Measurements from ENCODE around the gene POLR3H. TPM values are rescaled to one million over a fixed set of nuclear protein-coding genes. Genes with fewer than 3 reads are reported as not detected.

Gene POLR3H
- total and polyA plus RNA-seq, 10 of the 15 experiments (the other 5 are each of a cell fraction or from before 2014, with no cell fraction given) = 3.5 to 62.7 (median 24.6) TPM

- Histone ChIP-seq H3K9me3 (replicated peaks; ENCODE audit: control insufficient read depth, insufficient read depth, low read length) (no peaks in the 10 kb centered on the region), H3K79me2 (ENCODE audit: control insufficient read depth, insufficient read depth, low read length) (no peaks in the 10 kb centered on the region), H3K4me3 (no peak overlapping the region), H3K27ac (ENCODE audit: control insufficient read depth, insufficient read depth) (no peak overlapping the region), H3K27me3 (replicated peaks in 1 of 2; ENCODE audit: control insufficient read depth in 2 of 2, insufficient read depth in 2 of 2, low read length in 1 of 2) (no peaks in the 10 kb centered on the region), H3K4me2 (ENCODE audit: control insufficient read depth, insufficient read depth) (no peak overlapping the region), H3K4me1 (ENCODE audit: control insufficient read depth, insufficient read depth, low read length) (no peaks in the 10 kb centered on the region), H3K9ac (ENCODE audit: control insufficient read depth, insufficient read depth, low read length) (no peak overlapping the region), H4K20me1 (ENCODE audit: control insufficient read depth, insufficient read depth) (no peaks in the 10 kb centered on the region; the same call in 1 of the 2 replicates), H3K36me3 (ENCODE audit: control insufficient read depth in 2 of 2, insufficient read depth in 2 of 2, low read length in 1 of 2) (peaks cover 51 to 66% of the 10 kb centered on the region in 2 experiments), H2AFZ (ENCODE audit: control insufficient read depth, low read depth, low read length) (no peak overlapping the region)
- ChIA-PET POLR2A (no interaction called here), RAD21 (ENCODE audit: unreplicated experiment) (interaction anchor here (0.6 to 3.4 kb wide), 4 partner anchors 10 to 124 kb away, joined by 3 to 46 read pairs (median 3); partner anchors contain the start of gene TOB2), SMC1A (ENCODE audit: uncharacterized antibody, unreplicated experiment) (interaction anchor here (0.6 to 3.4 kb wide), 5 partner anchors 62 to 129 kb away, joined by 3 to 27 read pairs (median 3); partner anchors contain the start of gene PMM1), CTCF (interaction anchor here (0.7 to 7.3 kb wide), 15 partner anchors 9 to 131 kb away, joined by 3 to 105 read pairs (median 4); partner anchors contain the start of genes ACO2, DESI1, PHF5A and PMM1)
- ATAC-seq (peak; percentile 81), FAIRE-seq (no peak), DNase-seq (ENCODE audit: low read depth, low spot score) (no peak)
- intact Hi-C loops (cut with micrococcal nuclease; ENCODE audit: unreplicated experiment) = no loop called here
- BruUV-seq (replicated peaks) = no TSS peak
- WGBS (ENCODE audit: insufficient coverage, insufficient replicate concordance, low lambda C conversion rate, missing lambda C conversion rate) = 72% methylated on average over 32 of the region's 32 CpGs
- in situ Hi-C loops (cut with MboI) = no loop called here
- TF ChIP-seq TARDBP (IDR thresholded peaks at IDR 0.05; ENCODE audit: borderline replicate concordance) (no peak), ZNF217 (IDR thresholded peaks at IDR 0.05) (no peak), CREB1 (IDR thresholded peaks at IDR 0.05; ENCODE audit: low read depth) (no peak; the same call in 1 of the 2 replicates), RAD21 (IDR thresholded peaks at IDR 0.05; ENCODE audit: insufficient read depth, low read depth, low read length) (peak; percentile 70), NRF1 (conservative IDR thresholded peaks at IDR 0.05; ENCODE audit: low read depth, low read length) (no peak), BCLAF1 (IDR thresholded peaks at IDR 0.05) (no peak), POLR2A (IDR thresholded peaks at IDR 0.05; ENCODE audit: low read depth, low read length) (peak; percentile 52; the same call in 1 of the 2 replicates), SPI1 (IDR thresholded peaks at IDR 0.05; ENCODE audit: borderline replicate concordance, insufficient read depth, low read depth, low read length) (no peak), TBL1XR1 (IDR thresholded peaks at IDR 0.05; ENCODE audit: low read depth, low read length) (no peak), POLR2AphosphoS5 (IDR thresholded peaks at IDR 0.05; ENCODE audit: low read length) (0 out of 2 replicates have a peak, but pooled peaks have one; percentile 71), FOXK2 (IDR thresholded peaks at IDR 0.05) (no peak), EP300 (IDR thresholded peaks at IDR 0.05; ENCODE audit: borderline replicate concordance in 1 of 2, control insufficient read depth in 1 of 2, low read depth in 2 of 2, low read length in 2 of 2) (no peak), YY1 (IDR thresholded peaks at IDR 0.05; ENCODE audit: low read depth, low read length) (peak; percentile 33; the same call in 1 of the 2 replicates), BCL11A (IDR thresholded peaks at IDR 0.05; ENCODE audit: low read depth, low read length) (no peak), SREBF1 (IDR thresholded peaks at IDR 0.05; ENCODE audit: low read length) (no peak), ATF7 (IDR thresholded peaks at IDR 0.05; ENCODE audit: low read depth) (no peak), ZBED1 (IDR thresholded peaks at IDR 0.05; ENCODE audit: borderline replicate concordance) (no peak), FOXM1 (IDR thresholded peaks at IDR 0.05; ENCODE audit: low read depth, low read length) (0 out of 2 replicates have a peak, but pooled peaks have one; percentile 45), TCF3 (IDR thresholded peaks at IDR 0.05; ENCODE audit: borderline replicate concordance, insufficient read depth, low read depth, low read length) (no peak), TAF1 (IDR thresholded peaks at IDR 0.05; ENCODE audit: borderline replicate concordance, low read depth, low read length) (no peak), IRF4 (IDR thresholded peaks at IDR 0.05; ENCODE audit: low read depth, low read length) (no peak)
- TF ChIP-seq, protein P1, sequence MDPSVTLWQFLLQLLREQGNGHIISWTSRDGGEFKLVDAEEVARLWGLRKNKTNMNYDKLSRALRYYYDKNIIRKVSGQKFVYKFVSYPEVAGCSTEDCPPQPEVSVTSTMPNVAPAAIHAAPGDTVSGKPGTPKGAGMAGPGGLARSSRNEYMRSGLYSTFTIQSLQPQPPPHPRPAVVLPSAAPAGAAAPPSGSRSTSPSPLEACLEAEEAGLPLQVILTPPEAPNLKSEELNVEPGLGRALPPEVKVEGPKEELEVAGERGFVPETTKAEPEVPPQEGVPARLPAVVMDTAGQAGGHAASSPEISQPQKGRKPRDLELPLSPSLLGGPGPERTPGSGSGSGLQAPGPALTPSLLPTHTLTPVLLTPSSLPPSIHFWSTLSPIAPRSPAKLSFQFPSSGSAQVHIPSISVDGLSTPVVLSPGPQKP (IDR thresholded peaks at IDR 0.05; ENCODE audit: low read depth, low read length) = no peak
These were observed 17.2 kb downstream of the POLR3H start for GRCh38 chr22:41526830-41527799.

Measured in GM12878 (cell line).